ENCODE results near the gene CNKSR3.

GRCh38 chr6:154459513-154459912, 51.0 kb downstream of the CNKSR3 start:
- TF ChIP-seq EZH2 (IDR thresholded peaks at IDR 0.05; ENCODE audit: borderline replicate concordance, insufficient read depth, low read length, poor library complexity, severe bottlenecking) (no peak), MXI1 (conservative IDR thresholded peaks at IDR 0.05; ENCODE audit: poor library complexity, severe bottlenecking) (no peak), CTCF (IDR thresholded peaks at IDR 0.05; ENCODE audit: poor library complexity, severe bottlenecking) (no peak), SMC3 (conservative IDR thresholded peaks at IDR 0.05; ENCODE audit: poor library complexity) (no peak)

Data from neural cell (in vitro differentiated cells).